HG03354 (cell line): ENCODE measurements around the gene ABCC1.

Source experiments
- ATAC-seq: cut with Tn5 transposase; IDR thresholded peaks from one replicate; pipeline ENCODE4 v1.9.1; 2021; ENCODE audit warnings: mild to moderate bottlenecking; ENCODE audit not compliant: unreplicated experiment, poor library complexity, severe bottlenecking

ABCC1 gene

DNA sequence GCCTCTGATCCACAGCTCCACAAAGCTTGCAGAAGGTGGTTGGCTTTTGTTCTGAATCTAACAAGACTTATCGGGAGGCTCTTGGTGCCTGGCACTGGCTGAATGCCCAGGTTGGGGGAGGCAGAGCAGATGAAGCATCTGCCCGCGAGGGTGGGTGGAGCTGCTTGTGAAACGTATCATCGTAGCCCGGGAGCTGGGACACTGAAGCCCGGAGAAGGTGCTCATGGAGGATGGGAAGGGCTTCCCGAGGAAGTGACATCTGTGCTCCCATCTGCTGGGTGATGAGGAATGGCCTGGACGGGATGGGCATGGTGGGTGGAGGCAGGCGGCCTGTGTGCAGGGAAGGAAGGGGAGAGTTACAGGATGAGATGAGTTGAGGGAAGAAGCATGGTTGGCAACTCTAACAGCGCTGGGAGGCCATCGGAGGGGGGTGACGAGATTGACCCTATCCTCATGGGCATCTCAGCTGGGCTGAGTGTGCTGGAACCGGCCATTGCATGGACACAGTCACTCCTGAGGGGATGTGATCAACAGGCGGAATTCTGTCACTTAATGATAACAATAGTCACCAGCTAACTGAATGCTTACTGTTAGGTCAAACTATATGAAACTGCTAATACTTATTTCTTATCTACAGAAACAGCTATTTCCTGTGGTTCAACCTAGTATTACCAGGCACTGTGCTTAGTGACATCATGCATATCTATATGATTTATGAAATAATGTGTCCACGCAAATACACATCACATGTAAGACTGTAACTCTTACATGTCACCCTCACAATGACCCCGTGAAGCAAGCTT is 171.2 kb downstream of the ABCC1 start:
- ATAC-seq = no peak

DNA sequence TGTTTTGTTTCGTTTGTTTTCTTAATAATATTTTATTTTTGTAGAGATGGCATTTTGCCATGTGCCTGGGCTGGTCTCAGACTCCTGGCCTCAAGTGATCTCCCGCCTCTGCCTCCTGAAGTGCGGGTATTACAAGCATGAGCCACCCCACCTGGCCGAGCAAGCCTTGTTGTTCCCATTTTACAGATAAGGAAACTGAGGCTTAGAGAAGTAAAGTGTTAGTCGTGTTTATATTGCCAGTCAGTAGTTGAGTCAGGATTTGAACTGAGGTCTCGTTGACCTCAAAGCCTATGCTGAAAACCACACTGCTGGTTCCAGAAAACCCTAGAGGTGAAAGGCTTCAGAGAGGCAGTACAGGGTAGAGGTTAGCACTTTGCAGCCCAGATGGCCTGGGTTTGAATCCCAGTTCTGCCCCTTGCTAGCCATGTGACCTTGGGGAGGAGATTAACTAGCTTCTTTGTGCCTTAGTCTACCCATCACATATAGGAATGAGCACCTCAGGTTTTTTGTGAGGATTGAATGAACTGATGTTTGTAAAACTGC is 171.8 kb downstream of the ABCC1 start:
- ATAC-seq = no peak

GRCh38 chr16:16122264-16122663 is 172.8 kb downstream of the ABCC1 start:
- ATAC-seq = no peak

DNA sequence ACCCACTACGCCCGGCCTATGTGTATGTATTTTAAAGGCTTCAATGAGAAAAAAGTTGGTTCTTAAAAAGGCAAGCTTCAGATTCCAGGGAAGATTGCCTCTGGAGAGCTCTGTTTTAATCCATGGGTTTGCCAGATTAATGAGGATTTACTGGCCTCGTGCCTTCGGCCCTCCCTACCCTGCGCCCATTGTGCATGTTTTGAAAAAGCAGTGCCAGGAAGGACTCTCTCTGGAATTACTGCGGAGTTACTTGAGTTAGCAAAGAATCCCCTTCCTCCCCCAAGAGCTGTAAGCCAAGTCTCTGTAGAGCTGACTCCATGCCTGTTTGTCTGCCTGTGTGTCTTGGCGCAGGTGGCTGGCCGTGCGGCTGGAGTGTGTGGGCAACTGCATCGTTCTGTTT is 175.0 kb downstream of the ABCC1 start:
- ATAC-seq = no peak

DNA sequence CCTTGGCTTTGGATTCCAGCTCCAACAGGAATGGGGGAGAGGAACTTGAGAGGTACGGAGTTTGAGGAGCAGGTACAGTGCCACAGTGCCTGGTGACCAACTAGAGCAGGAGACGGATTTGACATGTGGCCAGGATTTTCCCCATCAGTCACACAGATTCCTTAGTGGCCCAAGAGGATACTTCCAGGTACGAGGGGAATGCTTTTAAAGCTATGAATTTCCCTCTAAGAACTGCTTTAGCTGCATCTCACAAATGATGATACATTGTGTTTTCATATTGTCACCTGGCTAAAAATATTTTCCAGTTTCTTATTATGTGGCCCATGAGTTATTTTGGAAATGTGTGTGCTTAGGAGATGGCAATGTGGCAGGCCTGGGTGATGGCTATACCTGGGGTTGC is 175.6 kb downstream of the ABCC1 start:
- ATAC-seq = no peak

GRCh38 chr16:16126896-16127295 is 177.5 kb downstream of the ABCC1 start:
- ATAC-seq = no peak

DNA sequence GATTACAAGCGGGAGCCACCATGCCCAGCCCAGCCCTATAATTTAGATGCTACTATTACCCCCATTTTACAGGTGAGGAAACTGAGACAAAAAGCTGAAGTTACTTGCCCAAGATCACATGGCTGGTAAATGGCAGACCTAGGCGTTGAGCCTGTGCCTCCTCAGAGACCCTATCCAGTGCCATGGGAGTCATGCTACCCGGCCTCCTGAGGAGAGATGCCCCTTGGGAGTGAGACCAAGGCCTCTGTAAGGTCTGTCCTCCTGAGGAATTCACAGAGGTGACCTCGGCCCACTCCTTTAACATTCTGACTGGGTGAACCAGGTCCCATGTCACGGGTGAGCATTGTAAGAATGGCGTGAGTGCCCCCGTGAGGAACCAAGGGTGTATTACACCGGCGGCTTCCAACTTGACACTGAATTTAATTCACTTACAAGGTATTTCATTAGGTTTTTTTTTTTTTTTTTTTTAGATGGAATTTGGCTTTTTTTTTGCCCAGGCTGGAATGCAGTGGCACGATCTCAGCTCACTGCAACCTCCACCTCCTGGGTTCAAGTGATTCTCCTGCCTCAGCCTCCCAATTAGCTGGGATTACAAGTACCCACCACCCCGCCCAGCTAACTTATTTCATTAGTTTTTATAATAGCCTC is 178.2 kb downstream of the ABCC1 start:
- no peak for ATAC-seq

DNA sequence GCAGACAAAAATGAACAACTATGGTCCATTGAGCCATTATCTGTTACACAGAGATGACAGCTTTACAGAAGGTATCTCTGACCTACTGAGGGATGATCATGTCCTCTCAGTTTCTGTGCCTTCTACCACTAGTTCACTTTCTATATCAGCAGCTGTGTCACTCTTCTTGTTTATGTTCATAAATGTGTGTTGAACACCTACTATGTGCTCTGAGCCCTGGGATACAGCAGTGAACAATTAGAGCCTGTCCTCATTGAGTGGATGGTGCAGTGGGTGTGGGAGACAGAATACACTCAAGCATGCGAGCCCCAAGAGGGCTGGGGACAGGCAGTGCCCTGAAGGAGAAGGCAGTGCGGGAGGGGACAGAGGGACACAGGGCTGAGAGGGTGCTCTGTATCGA is 181.8 kb downstream of the ABCC1 start:
- ATAC-seq = no peak

DNA sequence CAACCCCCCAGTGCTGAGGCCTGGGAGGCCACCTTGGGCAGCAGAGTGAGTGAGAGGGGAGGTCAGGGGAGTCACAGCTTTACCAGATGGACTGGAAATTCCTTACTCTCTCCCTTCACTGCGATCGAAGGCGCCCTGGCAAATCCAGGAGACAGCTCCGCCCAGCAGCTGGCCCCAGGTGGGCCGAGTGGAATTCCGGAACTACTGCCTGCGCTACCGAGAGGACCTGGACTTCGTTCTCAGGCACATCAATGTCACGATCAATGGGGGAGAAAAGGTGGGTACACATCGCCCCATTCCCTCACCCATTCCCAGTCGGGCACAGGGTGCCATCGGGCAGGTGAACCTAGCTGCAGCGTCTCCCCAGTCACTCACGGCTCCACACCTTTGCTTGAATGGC is 182.2 kb downstream of the ABCC1 start:
- no peak for ATAC-seq

- ATAC-seq = no peak
Measured at GRCh38 chr16:16133943-16134604, 184.7 kb downstream of the ABCC1 start.

GRCh38 chr16:16136588-16136987 is 187.2 kb downstream of the ABCC1 start:
- no peak for ATAC-seq

- ATAC-seq = no peak
Measured at GRCh38 chr16:16137110-16137509, 187.7 kb downstream of the ABCC1 start.

DNA sequence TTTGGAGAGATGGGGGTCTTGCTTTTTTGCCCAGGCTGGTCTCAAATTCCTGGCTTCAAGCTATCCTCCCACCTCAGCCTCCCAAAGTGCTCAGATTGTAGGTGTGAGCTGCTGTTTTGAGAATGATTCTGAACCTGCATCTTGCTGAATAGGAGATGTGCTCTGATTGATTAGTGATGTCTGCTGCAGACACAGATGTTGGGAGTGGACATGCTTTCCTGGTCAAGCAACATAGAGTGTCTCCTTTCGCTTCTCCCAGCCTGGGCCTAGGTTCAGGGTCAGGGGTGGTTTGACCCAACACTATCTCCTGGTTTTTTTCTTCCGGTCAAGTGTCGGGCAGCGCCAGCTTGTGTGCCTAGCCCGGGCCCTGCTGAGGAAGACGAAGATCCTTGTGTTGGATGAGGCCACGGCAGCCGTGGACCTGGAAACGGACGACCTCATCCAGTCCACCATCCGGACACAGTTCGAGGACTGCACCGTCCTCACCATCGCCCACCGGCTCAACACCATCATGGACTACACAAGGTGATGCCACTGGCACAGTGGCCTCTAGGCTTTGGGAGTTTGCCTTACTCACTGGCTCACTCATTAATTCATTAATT is 188.7 kb downstream of the ABCC1 start:
- no peak for ATAC-seq

- no peak for ATAC-seq
Measured at GRCh38 chr16:16139061-16139460, 189.6 kb downstream of the ABCC1 start.

GRCh38 chr16:16139806-16140205 is 190.4 kb downstream of the ABCC1 start:
- ATAC-seq = no peak

DNA sequence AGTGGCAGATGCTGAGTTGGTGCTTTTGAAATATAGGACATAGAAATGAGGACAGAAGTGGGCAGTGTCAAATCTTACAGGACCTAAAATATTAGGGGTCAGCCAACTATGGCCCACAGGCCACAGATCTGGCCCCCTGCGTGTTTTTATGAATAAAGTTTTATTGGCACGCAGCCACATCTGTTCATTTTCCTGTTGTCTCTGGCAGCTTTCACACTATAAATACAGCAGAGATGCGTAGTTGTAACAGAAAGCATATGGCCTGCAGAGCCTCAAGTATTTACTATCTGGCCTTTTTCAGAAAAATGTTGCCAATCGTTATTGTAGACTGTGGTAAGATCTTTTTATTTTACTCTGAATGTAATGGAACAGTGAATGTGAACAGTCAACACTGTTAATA is 191.1 kb downstream of the ABCC1 start:
- no peak for ATAC-seq

- no peak for ATAC-seq
Measured at GRCh38 chr16:16141141-16141540, 191.7 kb downstream of the ABCC1 start.

- no peak for ATAC-seq
Measured at GRCh38 chr16:16141784-16142396, 192.5 kb downstream of the ABCC1 start.

DNA sequence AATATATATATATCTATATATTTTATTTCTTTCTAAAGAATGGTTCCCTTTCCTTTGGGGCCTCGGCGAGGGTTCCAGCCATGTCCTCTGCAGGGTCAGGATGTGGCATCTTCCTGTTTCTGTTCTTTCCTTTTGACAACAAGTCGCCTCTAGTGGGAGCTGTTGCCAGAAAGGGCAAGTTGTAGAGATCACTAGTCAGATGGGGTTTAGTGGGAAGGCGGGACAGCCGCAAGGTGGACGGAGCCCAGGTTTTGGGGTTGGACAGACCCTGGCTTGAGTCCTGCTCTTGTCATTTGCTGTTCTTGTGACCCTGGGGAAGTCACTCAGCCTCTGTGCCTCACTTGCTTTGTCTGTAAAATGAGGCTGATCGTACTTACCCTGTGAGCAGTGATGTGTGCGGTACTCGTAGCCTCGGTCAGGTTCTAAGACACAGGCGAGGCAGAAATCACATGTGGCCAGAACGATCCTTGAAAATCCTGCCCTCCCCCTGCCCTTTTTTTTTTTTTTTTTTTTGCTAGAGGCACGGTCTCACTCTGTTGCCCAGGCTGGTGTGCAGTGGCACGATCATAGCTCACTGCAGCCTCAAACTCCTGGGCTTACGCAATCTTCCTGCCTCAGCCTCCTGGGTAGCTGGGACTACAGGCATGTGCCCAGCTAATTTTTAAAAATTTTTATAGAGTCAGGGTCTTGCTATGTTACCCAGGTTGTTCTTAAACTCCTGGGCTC is 193.8 kb downstream of the ABCC1 start:
- ATAC-seq = no peak
